HepG2 (cell line): ENCODE data around the gene ZFHX3. TPM values are rescaled to one million over a fixed set of nuclear protein-coding genes. Genes with fewer than 3 reads are reported as not detected.

Experiments used
- ATAC-seq: fragments of 200-7000 bp; cut with Tn5 transposase; 3 replicates; pipeline ENCODE4 v1.9.1; 2020; ENCODE audit warnings: mild to moderate bottlenecking, moderate library complexity
- BruUV-seq: library from RNA; stranded (reverse); fragments of 400-500 nt; replicated peaks from 2 replicates; lab custom pipeline; 2021; lab: Mats Ljungman, UMichigan
- CTCF ChIA-PET: fragments of 300-600 bp; formaldehyde crosslinking; extraction: SDS; loops from one replicate; lab custom pipeline; 2021; ENCODE audit warnings: low total read pairs, inconsistent platforms, low intra/inter-chr PET ratio; lab: Yijun Ruan, JAX
- POLR2A ChIA-PET: fragments of 350-600 bp; sonication (Branson Sonifier 250); formaldehyde crosslinking; loops from one replicate; lab custom pipeline; 2020; ENCODE audit warnings: antibody characterized with exemption, inconsistent platforms; lab: Yijun Ruan, JAX
- DNase-seq: peaks from one replicate; pipeline ENCODE4 v3.0.0-alpha.2; 2015; ENCODE audit warnings: low spot score
- FAIRE-seq: peaks from 3 replicates; lab custom pipeline; 2011; peaks lifted over from hg19 to GRCh38; lab: Jason Lieb, UNC
- H2AFZ ChIP-seq: one replicate; pipeline ENCODE4 v1.6.1; 2011; ENCODE audit warnings: low read length, inconsistent platforms
- H3K27ac ChIP-seq: fragments of 300-600 bp; 3 replicates; pipeline ENCODE4 v1.8.0; 2011; ENCODE audit warnings: mixed run types, mild to moderate bottlenecking, mixed read lengths, low read length, inconsistent platforms; ENCODE audit not compliant: insufficient read depth; ENCODE audit errors: extremely low read length
- H3K27me3 ChIP-seq, 2 experiments: fragments of 200-600 bp in 1 of 2; 2 replicates in 1 of 2; 3 replicates in 1 of 2; pipeline versions ENCODE4 v1.6.0 to v1.8.0; 2011; ENCODE audit warnings: low read length in 2 of 2, mild to moderate bottlenecking in 2 of 2, moderate library complexity in 2 of 2, inconsistent platforms in 1 of 2; ENCODE audit not compliant: insufficient read depth in 2 of 2, control insufficient read depth in 1 of 2
- H3K36me3 ChIP-seq, 2 experiments: fragments of 200-600 bp in 1 of 2; replicated peaks in 1 of 2; 2 replicates in 1 of 2; 3 replicates in 1 of 2; pipeline versions ENCODE4 v1.5.1 to v1.8.0; 2011; ENCODE audit warnings: low read length in 2 of 2, inconsistent platforms in 1 of 2; ENCODE audit not compliant: insufficient read depth in 2 of 2, control insufficient read depth in 1 of 2
- H3K4me1 ChIP-seq: 2 replicates; pipeline ENCODE4 v1.5.1; 2012; ENCODE audit warnings: low read length, inconsistent platforms; ENCODE audit not compliant: insufficient read depth
- H3K4me2 ChIP-seq: 2 replicates; pipeline ENCODE4 v1.6.0; 2011; ENCODE audit warnings: low read depth, low read length, inconsistent platforms
- H3K4me3 ChIP-seq, 3 experiments: fragments of 200-600 bp in 1 of 3; sonication (generic), shearing (Covaris generic) in 1 of 3; replicated peaks in 1 of 3; 2 replicates each; pipeline ENCODE4 v1.5.1; 2011 to 2016; ENCODE audit warnings: low read length in 3 of 3, inconsistent platforms in 2 of 3, low read depth in 2 of 3, mild to moderate bottlenecking in 2 of 3, control low read depth in 1 of 3, mixed read lengths in 1 of 3; ENCODE audit not compliant: insufficient read depth in 1 of 3
- H3K79me2 ChIP-seq: one replicate; pipeline ENCODE4 v1.6.1; 2011; ENCODE audit warnings: low read length, inconsistent platforms; ENCODE audit not compliant: insufficient read depth
- H3K9ac ChIP-seq: 2 replicates; pipeline ENCODE4 v1.6.0; 2011; ENCODE audit warnings: mild to moderate bottlenecking, low read depth, low read length, inconsistent platforms; ENCODE audit not compliant: insufficient read depth
- H3K9me3 ChIP-seq: 2 replicates; pipeline ENCODE4 v1.5.1; 2012; ENCODE audit warnings: mild to moderate bottlenecking, low read length
- H4K20me1 ChIP-seq: 2 replicates; pipeline ENCODE4 v1.6.0; 2011; ENCODE audit warnings: inconsistent platforms, mild to moderate bottlenecking, low read length, moderate library complexity; ENCODE audit not compliant: insufficient read depth
- AGO2 ChIP-seq: fragments of 200-400 bp; formaldehyde crosslinking; optimal IDR thresholded peaks from 2 replicates; pipeline ENCODE3; 2017; ENCODE audit warnings: mild to moderate bottlenecking, low read depth, low read length, moderate library complexity
- MTA3 ChIP-seq: sonication (generic); formaldehyde crosslinking; IDR thresholded peaks from 2 replicates; pipeline ENCODE4 v1.4.0; 2020; ENCODE audit warnings: missing genetic modification reagents
- NONO ChIP-seq, 2 experiments: fragments of 450-650 bp in 1 of 2; sonication (generic) in 1 of 2; formaldehyde crosslinking in 1 of 2; IDR thresholded peaks in 1 of 2; conservative IDR thresholded peaks in 1 of 2; 2 replicates each; pipeline versions ENCODE4 v1.6.1 to v1.8.0; 2017 to 2022; ENCODE audit warnings: mild to moderate bottlenecking in 1 of 2, missing genetic modification reagents in 1 of 2, moderate library complexity in 1 of 2
- NR2F6 ChIP-seq, 2 experiments: IDR thresholded peaks; 2 replicates each; pipeline ENCODE4 v1.6.1; 2016; ENCODE audit warnings: antibody characterized with exemption in 1 of 2, mild to moderate bottlenecking in 1 of 2
- RARA ChIP-seq: IDR thresholded peaks from 2 replicates; pipeline ENCODE4 v1.6.1; 2016; ENCODE audit warnings: missing genetic modification reagents, missing compliant biosample characterization
- ZBTB38 ChIP-seq: sonication (generic); formaldehyde crosslinking; IDR thresholded peaks from 2 replicates; pipeline ENCODE4 v1.5.1; 2020; ENCODE audit warnings: mild to moderate bottlenecking, missing genetic modification reagents
- ZNF253 ChIP-seq: sonication (generic); formaldehyde crosslinking; IDR thresholded peaks from 2 replicates; pipeline ENCODE4 v1.8.0; 2022; ENCODE audit warnings: mild to moderate bottlenecking, missing genetic modification reagents, borderline replicate concordance
- WGBS: methylation state at CpG from one replicate; pipeline ENCODE4 v1.1.6; 2017; ENCODE audit warnings: low lambda C conversion rate; 5-methylcytosine and 5-hydroxymethylcytosine counted together
- in situ Hi-C: cut with HindIII; loops from 2 replicates; pipeline ENCODE4 v1.10.0; 2017; ENCODE audit warnings: low pct_unique_long_range_greater_than_20kb; ENCODE audit not compliant: extremely low pct_ligation_motif_present
- intact Hi-C: fragments of 100-400 bp; cut with micrococcal nuclease; formaldehyde crosslinking; loops from one replicate; pipeline ENCODE4 v1.10.0; 2022; ENCODE audit not compliant: unreplicated experiment
- polyA plus RNA-seq, 8 experiments: library from polyadenylated mRNA; depleted of rRNA in 3 of 8; stranded (reverse) in 7 of 8; unstranded in 1 of 8; fragments of >200 nt; fragmentation: Illumina TruSeq in 4 of 8; extraction: Trizol in 4 of 8; gene quantifications; 2 replicates each; pipeline versions ENCODE4 v1.2.1 to v1.2.3, GENCODE V29; 2011 to 2016; ENCODE audit warnings: low read depth in 4 of 8, missing spikeins in 1 of 8, mixed read lengths in 1 of 8; ENCODE audit not compliant: insufficient read depth in 1 of 8
- total RNA-seq, 5 experiments: library from RNA; depleted of rRNA; stranded (reverse); fragments of >200 nt; fragmentation: Illumina TruSeq; extraction: Trizol; gene quantifications; 2 replicates each; pipeline ENCODE4 v1.2.3, GENCODE V29; 2016; ENCODE audit warnings: low read depth in 1 of 5
- TF ChIP-seq, protein P1 (sequence below): sonication (generic); formaldehyde crosslinking; IDR thresholded peaks from 2 replicates; pipeline ENCODE4 v1.5.1; 2020; ENCODE audit warnings: mild to moderate bottlenecking, missing genetic modification reagents, moderate library complexity

The ZFHX3 gene
- total and polyA plus RNA-seq, 2 of the 13 experiments (the other 11 are each of a cell fraction or from before 2014, with no cell fraction given), result 5.0 to 6.0 TPM

DNA sequence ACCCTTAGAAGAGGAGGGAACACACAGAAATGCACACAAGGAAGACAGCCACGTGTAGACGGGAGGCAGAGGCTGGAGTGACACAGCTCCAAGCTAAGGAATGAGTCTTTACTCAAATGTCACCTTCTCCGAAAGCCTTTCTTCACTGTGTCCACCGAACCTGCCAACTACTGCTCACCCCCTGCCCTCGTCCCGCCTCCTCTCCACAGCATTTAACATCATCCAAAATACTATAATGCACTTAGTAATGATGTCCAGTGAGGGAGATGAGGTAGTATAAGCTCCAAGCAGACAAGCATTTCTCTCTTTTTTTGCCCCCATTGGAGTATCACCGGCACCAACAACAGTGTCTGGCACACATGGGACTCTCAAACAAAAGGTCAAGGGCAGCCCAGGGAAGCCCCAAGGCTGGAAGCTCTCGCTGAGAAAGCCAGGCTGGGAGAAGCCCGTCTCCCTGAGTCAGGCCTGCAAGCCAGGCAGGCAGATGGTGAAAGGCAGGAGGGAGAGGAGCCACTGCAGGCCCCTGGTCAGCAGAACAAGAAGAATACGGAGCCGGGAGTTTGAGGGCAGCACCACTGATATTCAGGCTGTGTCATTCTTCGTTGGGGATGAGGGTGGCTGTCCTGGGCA lies 25.9 kb downstream of the ZFHX3 start:
- no peak overlapping the region for H3K4me3 ChIP-seq
- ATAC-seq (peak; percentile 4; the same call in 1 of the 3 replicates), FAIRE-seq (peak; percentile 30), DNase-seq (no peak)
- peak overlapping the region; percentile 4 for H3K27ac ChIP-seq
- 80% methylated on average over 12 of the region's 12 CpGs for WGBS
- H3K79me2 ChIP-seq, result peaks cover 94% of the 10 kb centered on the region
- CTCF ChIA-PET, result no interaction called here
- intact Hi-C loops (loop anchor here (2.0 kb wide), 2 partner anchors 21 to 27 kb away; partner anchors contain the start of gene ZFHX3), in situ Hi-C loops (no loop called here)
- no peaks in the 10 kb centered on the region for H3K9me3 ChIP-seq
- no peak overlapping the region for H2AFZ ChIP-seq
- H3K4me2 ChIP-seq, result no peak overlapping the region
- H3K27me3 ChIP-seq, result no peaks in the 10 kb centered on the region
- no peak for TF ChIP-seq MTA3 (CRISPR knock-in tag)
- peak; percentile 59; the same call in 1 of the 2 replicates for TF ChIP-seq ZNF253 (CRISPR knock-in tag)
- TF ChIP-seq AGO2, result peak; percentile 29
- 0 out of 2 replicates have a peak, but pooled peaks have one; percentile 14 for TF ChIP-seq ZBTB38
- no peak for TF ChIP-seq NR2F6 (IDR thresholded peaks at IDR 0.05)
- peak; percentile 46; the same call in 1 of the 2 replicates for TF ChIP-seq NR2F6 (CRISPR knock-in tag; IDR thresholded peaks at IDR 0.05)
- TF ChIP-seq RARA (CRISPR knock-in tag), result peak; percentile 47
- TF ChIP-seq NONO (IDR thresholded peaks at IDR 0.05), result no peak
- TF ChIP-seq NONO (CRISPR knock-in tag; conservative IDR thresholded peaks at IDR 0.05), result no peak
- TF ChIP-seq, protein P1, sequence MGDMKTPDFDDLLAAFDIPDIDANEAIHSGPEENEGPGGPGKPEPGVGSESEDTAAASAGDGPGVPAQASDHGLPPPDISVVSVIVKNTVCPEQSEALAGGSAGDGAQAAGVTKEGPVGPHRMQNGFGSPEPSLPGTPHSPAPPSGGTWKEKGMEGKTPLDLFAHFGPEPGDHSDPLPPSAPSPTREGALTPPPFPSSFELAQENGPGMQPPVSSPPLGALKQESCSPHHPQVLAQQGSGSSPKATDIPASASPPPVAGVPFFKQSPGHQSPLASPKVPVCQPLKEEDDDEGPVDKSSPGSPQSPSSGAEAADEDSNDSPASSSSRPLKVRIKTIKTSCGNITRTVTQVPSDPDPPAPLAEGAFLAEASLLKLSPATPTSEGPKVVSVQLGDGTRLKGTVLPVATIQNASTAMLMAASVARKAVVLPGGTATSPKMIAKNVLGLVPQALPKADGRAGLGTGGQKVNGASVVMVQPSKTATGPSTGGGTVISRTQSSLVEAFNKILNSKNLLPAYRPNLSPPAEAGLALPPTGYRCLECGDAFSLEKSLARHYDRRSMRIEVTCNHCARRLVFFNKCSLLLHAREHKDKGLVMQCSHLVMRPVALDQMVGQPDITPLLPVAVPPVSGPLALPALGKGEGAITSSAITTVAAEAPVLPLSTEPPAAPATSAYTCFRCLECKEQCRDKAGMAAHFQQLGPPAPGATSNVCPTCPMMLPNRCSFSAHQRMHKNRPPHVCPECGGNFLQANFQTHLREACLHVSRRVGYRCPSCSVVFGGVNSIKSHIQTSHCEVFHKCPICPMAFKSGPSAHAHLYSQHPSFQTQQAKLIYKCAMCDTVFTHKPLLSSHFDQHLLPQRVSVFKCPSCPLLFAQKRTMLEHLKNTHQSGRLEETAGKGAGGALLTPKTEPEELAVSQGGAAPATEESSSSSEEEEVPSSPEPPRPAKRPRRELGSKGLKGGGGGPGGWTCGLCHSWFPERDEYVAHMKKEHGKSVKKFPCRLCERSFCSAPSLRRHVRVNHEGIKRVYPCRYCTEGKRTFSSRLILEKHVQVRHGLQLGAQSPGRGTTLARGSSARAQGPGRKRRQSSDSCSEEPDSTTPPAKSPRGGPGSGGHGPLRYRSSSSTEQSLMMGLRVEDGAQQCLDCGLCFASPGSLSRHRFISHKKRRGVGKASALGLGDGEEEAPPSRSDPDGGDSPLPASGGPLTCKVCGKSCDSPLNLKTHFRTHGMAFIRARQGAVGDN (CRISPR knock-in tag), result peak; percentile 38
- no TSS peak for BruUV-seq
- H3K9ac ChIP-seq, result no peak overlapping the region
- peaks cover 88% of the 10 kb centered on the region for H3K4me1 ChIP-seq
- POLR2A ChIA-PET, result interaction anchor here (0.6 to 1.2 kb wide), 3 partner anchors 32 to 143 kb away, joined by 3 to 4 read pairs (median 3); no protein-coding TSS in a partner anchor
- H4K20me1 ChIP-seq, result peaks cover 31% of the 10 kb centered on the region
- no peaks in the 10 kb centered on the region; a peak in 1 of 5 replicates for H3K36me3 ChIP-seq
